Subcutaneous abdominal adipose tissue (tissue), 5 donors: ENCODE data around the gene GPR153.

Experiments
- H3K27ac ChIP-seq: one replicate; pipeline ENCODE4 v1.7.0; 2013; ENCODE audit warnings: low read depth, mild to moderate bottlenecking, inconsistent platforms, low read length, moderate library complexity
- H3K27me3 ChIP-seq, 5 donors: one replicate each; pipeline ENCODE4 v1.7.0; 2013; ENCODE audit warnings: low read length in 5 of 5, inconsistent platforms in 1 of 5; ENCODE audit not compliant: control insufficient read depth in 5 of 5, insufficient read depth in 4 of 5
- H3K36me3 ChIP-seq, 5 donors: one replicate each; pipeline ENCODE4 v1.7.0; 2013; ENCODE audit warnings: low read length in 5 of 5; ENCODE audit not compliant: control insufficient read depth in 5 of 5, insufficient read depth in 5 of 5
- H3K4me1 ChIP-seq, 5 donors: one replicate each; pipeline ENCODE4 v1.7.0; 2013; ENCODE audit warnings: low read length in 5 of 5, mild to moderate bottlenecking in 3 of 5, moderate library complexity in 1 of 5; ENCODE audit not compliant: control insufficient read depth in 5 of 5, insufficient read depth in 5 of 5
- H3K4me3 ChIP-seq, 5 donors: one replicate each; pipeline ENCODE4 v1.7.0; 2013; ENCODE audit warnings: low read length in 5 of 5, low read depth in 1 of 5
- H3K9ac ChIP-seq, 5 donors: one replicate each; pipeline ENCODE4 v1.7.0; 2013; ENCODE audit warnings: low read length in 5 of 5, mild to moderate bottlenecking in 4 of 5, moderate library complexity in 3 of 5
- H3K9me3 ChIP-seq, 5 donors: one replicate each; pipeline ENCODE4 v1.7.0; 2013; ENCODE audit warnings: low read length in 5 of 5; ENCODE audit not compliant: control insufficient read depth in 5 of 5
- donor health status: healthy.
- donor health status: healthy.
- donor health status: healthy.
- donor health status: healthy.
- donor health status: healthy.

GPR153 gene

DNA sequence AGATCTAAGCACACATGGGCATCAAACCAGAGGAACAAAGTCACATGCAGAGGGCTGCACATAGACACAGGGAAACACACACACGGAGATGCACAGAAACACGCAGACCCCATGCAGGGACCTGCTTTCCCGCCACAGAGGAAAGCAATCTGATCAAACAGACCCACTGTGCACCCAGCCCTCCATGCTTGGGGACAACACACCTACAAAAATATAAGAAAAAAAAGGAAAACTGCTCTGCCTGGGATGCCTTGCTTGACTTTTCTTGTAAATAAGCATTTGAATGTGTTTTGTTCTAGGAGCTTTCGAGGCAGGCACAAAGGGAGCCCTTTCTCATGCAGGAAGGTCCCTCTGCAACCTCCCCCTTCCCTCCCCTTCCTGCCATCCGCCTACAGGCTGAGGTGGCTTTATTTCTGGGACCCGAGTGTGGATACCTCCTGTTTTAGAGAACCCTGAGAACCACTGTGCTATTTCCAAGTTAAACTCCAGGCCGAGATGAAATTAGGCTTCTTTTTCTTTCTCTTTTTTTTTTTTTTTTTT, 21.6 kb downstream of the GPR153 start:
- peaks cover 6 to 26% (median 17%) of the 10 kb centered on the region in 5 donors for H3K4me1 ChIP-seq

GRCh38 chr1:6237093-6237492, 23.8 kb downstream of the GPR153 start:
- Histone ChIP-seq H3K9me3 (no peaks in the 10 kb centered on the region), H3K36me3 (peaks cover 0 to 12% (median 11%) of the 10 kb centered on the region in 5 donors), H3K9ac (no peak overlapping the region), H3K4me3 (no peak overlapping the region), H3K27me3 (peaks cover 14 to 33% (median 27%) of the 10 kb centered on the region in 5 donors), H3K27ac (no peak overlapping the region), H3K4me1 (peaks cover 6 to 26% (median 19%) of the 10 kb centered on the region in 5 donors)

More for the DNA sequence above, 21.6 kb downstream of the GPR153 start:
- Histone ChIP-seq H3K27ac (no peak overlapping the region), H3K9ac (no peak overlapping the region), H3K27me3 (peaks cover 28 to 48% (median 43%) of the 10 kb centered on the region in 5 donors), H3K9me3 (no peaks in the 10 kb centered on the region), H3K36me3 (no peaks in the 10 kb centered on the region), H3K4me3 (no peak overlapping the region)

DNA sequence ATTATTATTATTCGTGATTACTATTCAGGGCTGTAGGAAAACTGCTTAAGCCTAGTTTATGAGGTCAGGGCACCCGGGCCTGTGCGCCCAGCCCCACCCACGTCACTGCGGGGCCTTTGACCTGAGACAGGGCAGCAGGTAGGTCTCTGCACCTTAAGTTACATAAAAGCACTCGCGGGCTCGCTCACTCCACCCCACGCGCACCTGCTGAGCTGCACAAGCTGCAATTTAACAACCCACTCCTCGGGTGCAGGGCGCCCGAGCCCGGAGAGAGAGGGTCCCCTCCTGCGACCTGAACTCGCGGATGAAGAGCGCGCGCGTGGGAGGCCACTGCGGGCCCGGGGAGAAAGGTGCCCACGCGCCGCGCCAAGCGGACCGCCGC, 25.6 kb downstream of the GPR153 start:
- Histone ChIP-seq H3K27ac (no peak overlapping the region), H3K27me3 (peaks cover 10 to 15% (median 12%) of the 10 kb centered on the region in 5 donors), H3K36me3 (peaks cover 6 to 27% (median 24%) of the 10 kb centered on the region in 5 donors), H3K9ac (peak overlapping the region in 4 of 5 donors; percentile 81 to 89 (median 82)), H3K4me1 (peaks cover 6 to 19% (median 13%) of the 10 kb centered on the region in 5 donors), H3K4me3 (peak overlapping the region; percentile 45 to 95 (median 82)), H3K9me3 (no peaks in the 10 kb centered on the region)

GRCh38 chr1:6234502-6235295, 26.2 kb downstream of the GPR153 start:
- Histone ChIP-seq H3K36me3 (peaks cover 6 to 32% (median 28%) of the 10 kb centered on the region in 5 donors), H3K27ac (no peak overlapping the region), H3K4me3 (peak overlapping the region; percentile 45 to 95 (median 82)), H3K4me1 (peaks cover 6 to 19% (median 13%) of the 10 kb centered on the region in 5 donors), H3K9ac (peak overlapping the region in 4 of 5 donors; percentile 81 to 89 (median 82)), H3K9me3 (no peaks in the 10 kb centered on the region), H3K27me3 (peaks cover 6 to 9% (median 7%) of the 10 kb centered on the region in 5 donors)

DNA sequence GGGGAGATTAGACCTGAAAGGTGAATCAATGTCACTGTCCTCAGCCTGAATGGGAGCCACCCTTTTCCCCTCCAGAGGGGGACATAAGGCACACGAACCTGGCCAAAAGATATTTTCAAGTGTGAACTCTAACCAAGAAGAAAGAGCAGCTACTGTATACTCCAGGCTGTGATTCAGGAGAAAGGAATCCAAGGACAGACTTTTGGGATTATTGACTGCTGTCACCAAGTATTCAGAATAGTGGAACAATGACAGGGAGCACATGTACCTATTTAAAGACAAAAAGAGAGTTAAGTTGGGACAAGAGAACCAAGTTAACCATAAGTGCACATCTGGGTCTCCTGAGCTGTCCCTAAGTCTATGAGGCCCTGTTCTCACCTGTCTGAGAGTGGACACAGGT, 27.5 kb downstream of the GPR153 start:
- no peaks in the 10 kb centered on the region for H3K27me3 ChIP-seq
- H3K27ac ChIP-seq = no peak overlapping the region
- peaks cover 6 to 35% (median 34%) of the 10 kb centered on the region in 5 donors for H3K36me3 ChIP-seq
- H3K4me1 ChIP-seq = peaks cover 6 to 19% (median 13%) of the 10 kb centered on the region in 5 donors
- H3K4me3 ChIP-seq = no peak overlapping the region
- no peaks in the 10 kb centered on the region for H3K9me3 ChIP-seq
- no peak overlapping the region for H3K9ac ChIP-seq

DNA sequence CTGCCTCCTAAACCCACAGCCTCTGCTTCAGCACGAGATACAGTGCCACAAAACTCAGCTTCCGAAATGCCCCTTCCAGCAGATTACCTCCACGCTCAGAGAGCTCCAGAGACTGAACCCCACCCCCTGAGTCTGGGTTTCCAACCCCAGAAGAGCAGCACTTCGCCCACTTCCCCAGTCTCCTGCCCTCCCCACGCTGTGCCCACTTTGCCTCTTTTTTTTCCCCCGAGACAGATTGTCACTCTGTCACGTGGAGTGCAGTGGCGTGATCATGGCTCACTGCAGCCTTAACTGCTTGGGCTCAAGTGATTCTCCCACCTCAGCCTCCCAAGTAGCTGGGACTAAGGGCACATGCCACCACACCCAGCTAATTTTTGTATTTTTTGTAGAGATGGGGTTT, 35.2 kb downstream of the GPR153 start:
- H3K36me3 ChIP-seq = peaks cover 6 to 55% (median 42%) of the 10 kb centered on the region in 5 donors
- H3K4me1 ChIP-seq = peaks cover 6 to 10% (median 9%) of the 10 kb centered on the region in 5 donors
- no peaks in the 10 kb centered on the region for H3K9me3 ChIP-seq
- no peak overlapping the region for H3K9ac ChIP-seq
- H3K27ac ChIP-seq = no peak overlapping the region
- H3K4me3 ChIP-seq = no peak overlapping the region
- no peaks in the 10 kb centered on the region for H3K27me3 ChIP-seq

DNA sequence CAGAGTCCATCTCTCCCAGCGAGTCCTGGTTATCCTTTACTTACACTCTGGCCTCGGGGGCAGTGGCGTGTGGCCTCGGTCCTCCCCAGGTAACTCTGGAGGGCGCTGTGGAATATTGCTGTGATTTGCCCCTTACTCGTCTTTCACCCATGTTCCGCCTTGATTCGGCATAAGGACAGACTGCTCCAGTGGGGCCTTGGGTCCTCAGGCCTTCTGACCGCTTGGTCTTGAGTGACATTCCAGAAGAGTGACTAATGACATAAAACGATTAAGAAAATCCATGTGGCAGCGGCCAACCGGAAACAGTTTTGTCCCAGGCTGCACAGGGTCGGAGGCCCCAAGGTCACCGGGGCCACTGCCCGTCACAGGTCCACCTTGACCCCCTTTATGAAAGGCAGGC, 36.2 kb downstream of the GPR153 start:
- H3K4me3 ChIP-seq = no peak overlapping the region
- no peak overlapping the region for H3K27ac ChIP-seq
- H3K4me1 ChIP-seq = peaks cover 6 to 10% (median 9%) of the 10 kb centered on the region in 5 donors
- peaks cover 6 to 50% (median 38%) of the 10 kb centered on the region in 5 donors for H3K36me3 ChIP-seq
- H3K27me3 ChIP-seq = no peaks in the 10 kb centered on the region
- no peaks in the 10 kb centered on the region for H3K9me3 ChIP-seq
- no peak overlapping the region for H3K9ac ChIP-seq

DNA sequence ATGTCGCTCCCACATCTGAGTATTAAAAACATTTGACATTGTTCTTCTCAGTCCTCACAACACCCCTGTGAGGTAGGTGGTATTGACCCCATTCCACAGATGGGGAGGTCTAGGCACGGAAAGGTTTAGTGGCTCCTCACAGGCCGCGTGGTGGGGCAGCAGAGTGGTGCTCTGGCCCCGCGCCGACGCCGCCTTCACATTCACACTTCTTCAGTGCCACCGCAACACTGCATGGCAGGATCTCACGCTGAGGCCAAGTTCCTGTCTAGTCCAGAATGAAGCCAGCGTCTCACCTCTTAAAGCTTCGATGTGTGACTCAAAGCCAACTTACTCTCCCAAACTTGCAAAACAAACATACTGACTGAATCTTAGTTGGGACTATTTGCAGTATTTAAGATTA, 37.3 kb downstream of the GPR153 start:
- Histone ChIP-seq H3K36me3 (peaks cover 6 to 47% (median 34%) of the 10 kb centered on the region in 5 donors), H3K4me3 (no peak overlapping the region), H3K4me1 (peaks cover 6 to 13% (median 10%) of the 10 kb centered on the region in 5 donors), H3K9me3 (no peaks in the 10 kb centered on the region), H3K9ac (no peak overlapping the region), H3K27me3 (no peaks in the 10 kb centered on the region), H3K27ac (no peak overlapping the region)

- H3K27me3 ChIP-seq = no peaks in the 10 kb centered on the region
- peak overlapping the region in 1 of 5 donors; percentile 11 for H3K4me3 ChIP-seq
- peak overlapping the region; percentile 30 for H3K27ac ChIP-seq
- H3K9me3 ChIP-seq = no peaks in the 10 kb centered on the region
- H3K36me3 ChIP-seq = peaks cover 6 to 44% (median 28%) of the 10 kb centered on the region in 5 donors
- H3K4me1 ChIP-seq = peaks cover 6 to 15% (median 10%) of the 10 kb centered on the region in 5 donors
- no peak overlapping the region for H3K9ac ChIP-seq
Observed at GRCh38 chr1:6222636-6223035, 38.3 kb downstream of the GPR153 start.

DNA sequence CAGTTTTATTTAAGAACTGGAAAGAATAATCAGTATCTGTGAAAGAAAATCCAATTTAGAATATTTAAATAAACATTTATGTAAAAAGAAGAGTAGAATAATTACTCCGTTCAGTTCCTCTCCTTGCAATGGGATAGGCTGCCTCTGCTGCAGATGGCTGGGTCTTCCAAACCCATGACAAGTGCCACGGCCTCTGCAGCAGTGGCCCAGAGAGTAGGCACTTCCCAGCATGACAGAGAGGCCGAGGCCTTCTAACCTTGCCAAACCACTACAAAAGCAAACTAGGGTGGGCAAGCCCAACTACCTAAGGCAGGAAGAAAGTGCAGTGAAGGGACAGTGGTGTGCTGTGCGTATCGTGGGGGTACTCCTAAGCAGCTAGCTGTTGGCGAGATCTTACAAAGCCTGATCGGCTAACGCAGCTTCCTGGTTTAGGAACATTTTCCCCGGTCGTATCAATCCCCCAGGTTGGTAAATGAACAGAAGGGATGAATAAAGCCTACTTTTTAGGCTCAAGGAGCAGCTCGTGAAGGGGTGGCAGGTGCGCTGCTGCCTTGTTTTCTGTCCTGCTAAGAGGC, 39.6 kb downstream of the GPR153 start:
- Histone ChIP-seq H3K27me3 (peaks cover 0 to 2% (median 0%) of the 10 kb centered on the region in 5 donors), H3K9me3 (no peaks in the 10 kb centered on the region), H3K4me3 (no peak overlapping the region), H3K36me3 (peaks cover 2 to 35% (median 16%) of the 10 kb centered on the region in 5 donors), H3K9ac (no peak overlapping the region), H3K4me1 (peaks cover 6 to 15% (median 10%) of the 10 kb centered on the region in 5 donors), H3K27ac (no peak overlapping the region)
